HepG2 (cell line): ENCODE data around the gene ASF1B. TPM values are rescaled to one million over a fixed set of nuclear protein-coding genes. Genes with fewer than 3 reads are reported as not detected.
A peak's percentile ranks its signal among the peaks of the same experiment; 100 is the strongest.

ENCODE experiments used
- CHD2 ChIP-seq: IDR thresholded peaks from 2 replicates; pipeline ENCODE4 v1.6.1; 2011; ENCODE audit warnings: low read depth, low read length, improper control_type of control experiment
- DMAP1 ChIP-seq: IDR thresholded peaks from 2 replicates; pipeline ENCODE4 v1.6.1; 2016
- HNF4A ChIP-seq: sonication (generic); formaldehyde crosslinking; IDR thresholded peaks from 2 replicates; pipeline ENCODE4 v1.4.0; 2020; ENCODE audit warnings: missing genetic modification reagents
- HNRNPLL ChIP-seq: fragments of 200-400 bp; formaldehyde crosslinking; IDR thresholded peaks from 2 replicates; pipeline ENCODE4 v1.6.1; 2017; ENCODE audit warnings: mild to moderate bottlenecking, low read depth, low read length; ENCODE audit not compliant: poor library complexity, severe bottlenecking
- MATR3 ChIP-seq: sonication (generic); formaldehyde crosslinking; IDR thresholded peaks from 2 replicates; pipeline ENCODE4 v1.4.0; 2020; ENCODE audit warnings: missing genetic modification reagents
- MBNL3 ChIP-seq: fragments of 250-450 bp; sonication (Bioruptor Pico); conservative IDR thresholded peaks from 2 replicates; pipeline ENCODE4 v1.8.0; 2022; ENCODE audit warnings: mild to moderate bottlenecking, inconsistent platforms
- NFE2 ChIP-seq: sonication (generic); formaldehyde crosslinking; IDR thresholded peaks from 2 replicates; pipeline ENCODE4 v1.4.0; 2020; ENCODE audit warnings: missing genetic modification reagents
- NFRKB ChIP-seq: fragments of 450-650 bp; IDR thresholded peaks from 2 replicates; pipeline ENCODE4 v1.6.1; 2017
- SIX4 ChIP-seq: sonication (generic); formaldehyde crosslinking; IDR thresholded peaks from 2 replicates; pipeline ENCODE4 v1.4.0; 2020; ENCODE audit warnings: missing genetic modification reagents
- SNAPC2 ChIP-seq: sonication (generic); formaldehyde crosslinking; IDR thresholded peaks from 2 replicates; pipeline ENCODE4 v1.8.1; 2022; ENCODE audit warnings: mild to moderate bottlenecking, missing genetic modification reagents
- SP2 ChIP-seq: sonication (generic); formaldehyde crosslinking; IDR thresholded peaks from 2 replicates; pipeline ENCODE4 v1.5.1; 2020; ENCODE audit warnings: mild to moderate bottlenecking, missing genetic modification reagents
- TGIF2 ChIP-seq: IDR thresholded peaks from 2 replicates; pipeline ENCODE4 v1.6.1; 2016; ENCODE audit warnings: control low read depth, missing compliant biosample characterization
- ZKSCAN5 ChIP-seq: sonication (generic); formaldehyde crosslinking; IDR thresholded peaks from 2 replicates; pipeline ENCODE4 v1.5.1; 2020; ENCODE audit warnings: mild to moderate bottlenecking, missing genetic modification reagents
- ZMYM3 ChIP-seq: sonication (generic); formaldehyde crosslinking; IDR thresholded peaks from 2 replicates; pipeline ENCODE4 v1.5.1; 2020; ENCODE audit warnings: mild to moderate bottlenecking, missing genetic modification reagents
- ZNF160 ChIP-seq: sonication (generic); formaldehyde crosslinking; IDR thresholded peaks from 2 replicates; pipeline ENCODE4 v1.8.0; 2022; ENCODE audit warnings: mild to moderate bottlenecking, inconsistent platforms, missing genetic modification reagents
- ZNF232 ChIP-seq: sonication (generic); formaldehyde crosslinking; IDR thresholded peaks from 2 replicates; pipeline ENCODE4 v1.4.0; 2020; ENCODE audit warnings: missing genetic modification reagents, borderline replicate concordance
- ZNF256 ChIP-seq: sonication (generic); formaldehyde crosslinking; conservative IDR thresholded peaks from 2 replicates; pipeline ENCODE4 v1.4.0; 2020; ENCODE audit warnings: missing genetic modification reagents
- ZNF335 ChIP-seq: sonication (generic); formaldehyde crosslinking; IDR thresholded peaks from 2 replicates; pipeline ENCODE4 v1.4.0; 2020; ENCODE audit warnings: missing genetic modification reagents
- ZNF33B ChIP-seq: sonication (generic); formaldehyde crosslinking; IDR thresholded peaks from 2 replicates; pipeline ENCODE4 v1.5.1; 2020; ENCODE audit warnings: mild to moderate bottlenecking, missing genetic modification reagents
- ZNF724P ChIP-seq: sonication (generic); formaldehyde crosslinking; IDR thresholded peaks from 2 replicates; pipeline ENCODE4 v1.8.0; 2022; ENCODE audit warnings: missing genetic modification reagents, borderline replicate concordance
- ZNF768 ChIP-seq: sonication (generic); formaldehyde crosslinking; IDR thresholded peaks from 2 replicates; pipeline ENCODE4 v1.4.0; 2020; ENCODE audit warnings: missing genetic modification reagents
- ZNF780A ChIP-seq: sonication (generic); formaldehyde crosslinking; IDR thresholded peaks from 2 replicates; pipeline ENCODE4 v1.8.0; 2022; ENCODE audit warnings: mild to moderate bottlenecking, missing genetic modification reagents, moderate library complexity
- polyA plus RNA-seq, 8 experiments: library from polyadenylated mRNA; depleted of rRNA in 3 of 8; stranded (reverse) in 7 of 8; unstranded in 1 of 8; fragments of >200 nt; fragmentation: Illumina TruSeq in 4 of 8; extraction: Trizol in 4 of 8; gene quantifications; 2 replicates each; pipeline versions ENCODE4 v1.2.1 to v1.2.3, GENCODE V29; 2011 to 2016; ENCODE audit warnings: low read depth in 4 of 8, missing spikeins in 1 of 8, mixed read lengths in 1 of 8; ENCODE audit not compliant: insufficient read depth in 1 of 8
- total RNA-seq, 5 experiments: library from RNA; depleted of rRNA; stranded (reverse); fragments of >200 nt; fragmentation: Illumina TruSeq; extraction: Trizol; gene quantifications; 2 replicates each; pipeline ENCODE4 v1.2.3, GENCODE V29; 2016; ENCODE audit warnings: low read depth in 1 of 5
- TF ChIP-seq, protein P1 (sequence below): sonication (generic); formaldehyde crosslinking; IDR thresholded peaks from 2 replicates; pipeline ENCODE4 v1.5.0; 2020; ENCODE audit warnings: missing genetic modification reagents, mild to moderate bottlenecking, borderline replicate concordance
- TF ChIP-seq, protein P2 (sequence below): IDR thresholded peaks from 2 replicates; pipeline ENCODE4 v1.6.1; 2016
- TF ChIP-seq, protein P3 (sequence below): sonication (generic); formaldehyde crosslinking; IDR thresholded peaks from 2 replicates; pipeline ENCODE4 v1.4.0; 2020; ENCODE audit warnings: missing genetic modification reagents
- TF ChIP-seq, protein P4 (sequence below): sonication (generic); formaldehyde crosslinking; conservative IDR thresholded peaks from 2 replicates; pipeline ENCODE4 v1.8.1; 2023; ENCODE audit warnings: missing genetic modification reagents
- TF ChIP-seq, protein P5 (sequence below): IDR thresholded peaks from 2 replicates; pipeline ENCODE4 v1.6.1; 2016; ENCODE audit warnings: control low read depth

Gene ASF1B
- total and polyA plus RNA-seq, 2 of the 13 experiments (the other 11 are each of a cell fraction or from before 2014, with no cell fraction given), result 18.2 to 24.8 TPM

DNA sequence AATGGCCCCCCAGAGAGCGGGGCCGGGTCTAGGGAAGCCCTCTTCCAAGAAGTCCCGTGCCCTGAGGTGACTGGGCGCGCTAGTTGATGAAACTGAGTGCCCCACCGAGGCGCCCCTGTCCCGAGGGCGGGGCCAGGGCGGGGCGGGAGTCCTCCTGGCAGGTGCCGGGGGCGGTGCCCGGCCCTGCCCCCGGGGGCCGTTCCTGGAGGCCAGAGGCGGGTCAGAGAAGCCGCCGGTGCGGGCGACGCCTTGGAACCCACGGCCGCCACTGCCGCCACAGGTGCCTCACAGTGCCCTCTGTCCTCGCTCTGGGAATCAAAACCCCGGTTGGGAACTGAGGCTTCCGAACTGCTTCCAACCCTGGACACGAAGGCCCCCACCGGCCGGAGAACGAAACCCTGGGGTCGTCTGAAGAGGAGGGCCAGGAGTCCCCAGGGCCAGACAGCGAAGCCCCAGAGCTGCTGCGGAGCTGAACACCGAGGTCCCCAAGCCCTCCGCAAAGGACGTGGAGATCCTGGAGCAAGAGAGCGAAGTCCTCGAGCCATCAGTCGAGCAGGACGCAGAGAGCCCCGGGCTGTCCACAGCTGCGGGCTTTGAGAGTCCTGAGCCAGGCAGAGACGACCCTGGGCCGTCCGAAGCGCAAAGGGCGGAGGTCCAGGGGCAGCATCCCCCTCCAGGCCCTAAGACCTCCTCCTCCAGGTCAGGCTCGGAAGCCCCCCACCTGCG, 63.7 kb downstream of the ASF1B start, which contains the start of gene MISP3 (continued):
- TF ChIP-seq ZNF160 (CRISPR knock-in tag), result no peak
- no peak; the same call in 1 of the 2 replicates for TF ChIP-seq SP2 (CRISPR knock-in tag)
- TF ChIP-seq, protein P1, sequence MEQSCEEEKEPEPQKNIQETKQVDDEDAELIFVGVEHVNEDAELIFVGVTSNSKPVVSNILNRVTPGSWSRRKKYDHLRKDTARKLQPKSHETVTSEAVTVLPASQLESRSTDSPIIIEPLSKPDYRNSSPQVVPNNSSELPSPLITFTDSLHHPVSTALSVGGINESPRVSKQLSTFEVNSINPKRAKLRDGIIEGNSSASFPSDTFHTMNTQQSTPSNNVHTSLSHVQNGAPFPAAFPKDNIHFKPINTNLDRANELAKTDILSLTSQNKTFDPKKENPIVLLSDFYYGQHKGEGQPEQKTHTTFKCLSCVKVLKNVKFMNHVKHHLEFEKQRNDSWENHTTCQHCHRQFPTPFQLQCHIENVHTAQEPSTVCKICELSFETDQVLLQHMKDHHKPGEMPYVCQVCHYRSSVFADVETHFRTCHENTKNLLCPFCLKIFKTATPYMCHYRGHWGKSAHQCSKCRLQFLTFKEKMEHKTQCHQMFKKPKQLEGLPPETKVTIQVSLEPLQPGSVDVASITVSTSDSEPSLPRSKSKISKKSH (CRISPR knock-in tag), result 0 out of 2 replicates have a peak, but pooled peaks have one; percentile 15
- TF ChIP-seq, protein P2, sequence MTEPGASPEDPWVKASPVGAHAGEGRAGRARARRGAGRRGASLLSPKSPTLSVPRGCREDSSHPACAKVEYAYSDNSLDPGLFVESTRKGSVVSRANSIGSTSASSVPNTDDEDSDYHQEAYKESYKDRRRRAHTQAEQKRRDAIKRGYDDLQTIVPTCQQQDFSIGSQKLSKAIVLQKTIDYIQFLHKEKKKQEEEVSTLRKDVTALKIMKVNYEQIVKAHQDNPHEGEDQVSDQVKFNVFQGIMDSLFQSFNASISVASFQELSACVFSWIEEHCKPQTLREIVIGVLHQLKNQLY, result 0 out of 2 replicates have a peak, but pooled peaks have one; percentile 4
- TF ChIP-seq ZNF33B (CRISPR knock-in tag), result 0 out of 2 replicates have a peak, but pooled peaks have one; percentile 18
- no peak for TF ChIP-seq ZNF335 (CRISPR knock-in tag)
- TF ChIP-seq NFE2 (CRISPR knock-in tag), result no peak
- no peak for TF ChIP-seq ZNF256 (CRISPR knock-in tag)
- TF ChIP-seq CHD2, result no peak
- TF ChIP-seq, protein P3, sequence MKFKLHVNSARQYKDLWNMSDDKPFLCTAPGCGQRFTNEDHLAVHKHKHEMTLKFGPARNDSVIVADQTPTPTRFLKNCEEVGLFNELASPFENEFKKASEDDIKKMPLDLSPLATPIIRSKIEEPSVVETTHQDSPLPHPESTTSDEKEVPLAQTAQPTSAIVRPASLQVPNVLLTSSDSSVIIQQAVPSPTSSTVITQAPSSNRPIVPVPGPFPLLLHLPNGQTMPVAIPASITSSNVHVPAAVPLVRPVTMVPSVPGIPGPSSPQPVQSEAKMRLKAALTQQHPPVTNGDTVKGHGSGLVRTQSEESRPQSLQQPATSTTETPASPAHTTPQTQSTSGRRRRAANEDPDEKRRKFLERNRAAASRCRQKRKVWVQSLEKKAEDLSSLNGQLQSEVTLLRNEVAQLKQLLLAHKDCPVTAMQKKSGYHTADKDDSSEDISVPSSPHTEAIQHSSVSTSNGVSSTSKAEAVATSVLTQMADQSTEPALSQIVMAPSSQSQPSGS, result 0 out of 2 replicates have a peak, but pooled peaks have one; percentile 15
- TF ChIP-seq, protein P4, sequence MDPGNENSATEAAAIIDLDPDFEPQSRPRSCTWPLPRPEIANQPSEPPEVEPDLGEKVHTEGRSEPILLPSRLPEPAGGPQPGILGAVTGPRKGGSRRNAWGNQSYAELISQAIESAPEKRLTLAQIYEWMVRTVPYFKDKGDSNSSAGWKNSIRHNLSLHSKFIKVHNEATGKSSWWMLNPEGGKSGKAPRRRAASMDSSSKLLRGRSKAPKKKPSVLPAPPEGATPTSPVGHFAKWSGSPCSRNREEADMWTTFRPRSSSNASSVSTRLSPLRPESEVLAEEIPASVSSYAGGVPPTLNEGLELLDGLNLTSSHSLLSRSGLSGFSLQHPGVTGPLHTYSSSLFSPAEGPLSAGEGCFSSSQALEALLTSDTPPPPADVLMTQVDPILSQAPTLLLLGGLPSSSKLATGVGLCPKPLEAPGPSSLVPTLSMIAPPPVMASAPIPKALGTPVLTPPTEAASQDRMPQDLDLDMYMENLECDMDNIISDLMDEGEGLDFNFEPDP (CRISPR knock-in tag), result no peak
- TF ChIP-seq HNRNPLL, result peak; percentile 93
- no peak for TF ChIP-seq MBNL3 (CRISPR knock-in tag)
- TF ChIP-seq NFRKB, result no peak
- no peak for TF ChIP-seq SNAPC2 (CRISPR knock-in tag)
- no peak for TF ChIP-seq ZNF724P (CRISPR knock-in tag)
- no peak for TF ChIP-seq MATR3 (CRISPR knock-in tag)
- TF ChIP-seq ZKSCAN5, result no peak
- TF ChIP-seq ZNF780A (CRISPR knock-in tag), result peak; percentile 48; the same call in 1 of the 2 replicates
- no peak for TF ChIP-seq SIX4 (CRISPR knock-in tag)
- TF ChIP-seq ZNF232 (CRISPR knock-in tag), result no peak
- no peak for TF ChIP-seq ZMYM3 (CRISPR knock-in tag)
- 0 out of 2 replicates have a peak, but pooled peaks have one; percentile 5 for TF ChIP-seq DMAP1 (CRISPR knock-in tag)
- no peak; the same call in 1 of the 2 replicates for TF ChIP-seq HNF4A (CRISPR knock-in tag)
- TF ChIP-seq TGIF2 (CRISPR knock-in tag), result no peak
- TF ChIP-seq ZNF768 (CRISPR knock-in tag), result no peak
- TF ChIP-seq, protein P5, sequence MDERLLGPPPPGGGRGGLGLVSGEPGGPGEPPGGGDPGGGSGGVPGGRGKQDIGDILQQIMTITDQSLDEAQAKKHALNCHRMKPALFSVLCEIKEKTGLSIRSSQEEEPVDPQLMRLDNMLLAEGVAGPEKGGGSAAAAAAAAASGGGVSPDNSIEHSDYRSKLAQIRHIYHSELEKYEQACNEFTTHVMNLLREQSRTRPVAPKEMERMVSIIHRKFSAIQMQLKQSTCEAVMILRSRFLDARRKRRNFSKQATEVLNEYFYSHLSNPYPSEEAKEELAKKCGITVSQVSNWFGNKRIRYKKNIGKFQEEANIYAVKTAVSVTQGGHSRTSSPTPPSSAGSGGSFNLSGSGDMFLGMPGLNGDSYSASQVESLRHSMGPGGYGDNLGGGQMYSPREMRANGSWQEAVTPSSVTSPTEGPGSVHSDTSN (CRISPR knock-in tag), result no peak
